ENCODE data around the gene ARHGEF33.

ARHGEF33 gene

DNA sequence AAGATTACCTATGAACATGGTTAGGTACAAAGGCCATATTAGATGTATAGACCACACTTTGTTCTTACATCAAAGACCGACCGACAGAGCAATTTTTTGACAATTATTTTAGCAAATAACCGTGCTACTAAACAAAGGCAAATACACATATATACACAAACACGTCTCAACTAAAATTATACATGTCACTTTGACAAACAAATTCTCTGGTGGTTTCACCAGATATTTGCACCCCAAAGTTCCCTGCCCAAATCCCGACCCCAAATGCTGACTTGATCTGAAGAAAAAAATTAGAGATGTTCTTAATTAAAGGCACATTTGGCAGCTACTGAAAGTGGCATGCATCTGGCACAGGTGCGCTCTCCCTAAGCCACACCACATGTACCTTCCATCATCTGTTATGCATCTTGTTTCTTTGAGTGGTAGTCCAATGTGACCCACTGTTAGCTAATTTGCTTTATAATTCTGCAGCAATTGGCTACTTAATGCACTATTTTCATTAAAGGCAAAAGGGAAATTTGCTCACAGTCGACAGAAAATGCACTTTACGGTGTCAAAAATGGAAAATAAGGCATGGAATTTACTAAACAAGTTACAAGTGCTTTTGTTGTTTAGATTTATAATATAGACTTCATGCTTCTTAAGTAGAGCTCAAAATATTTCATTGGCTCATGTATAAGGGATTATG, 92.1 kb downstream of the ARHGEF33 start:
- TF ChIP-seq, protein P1, sequence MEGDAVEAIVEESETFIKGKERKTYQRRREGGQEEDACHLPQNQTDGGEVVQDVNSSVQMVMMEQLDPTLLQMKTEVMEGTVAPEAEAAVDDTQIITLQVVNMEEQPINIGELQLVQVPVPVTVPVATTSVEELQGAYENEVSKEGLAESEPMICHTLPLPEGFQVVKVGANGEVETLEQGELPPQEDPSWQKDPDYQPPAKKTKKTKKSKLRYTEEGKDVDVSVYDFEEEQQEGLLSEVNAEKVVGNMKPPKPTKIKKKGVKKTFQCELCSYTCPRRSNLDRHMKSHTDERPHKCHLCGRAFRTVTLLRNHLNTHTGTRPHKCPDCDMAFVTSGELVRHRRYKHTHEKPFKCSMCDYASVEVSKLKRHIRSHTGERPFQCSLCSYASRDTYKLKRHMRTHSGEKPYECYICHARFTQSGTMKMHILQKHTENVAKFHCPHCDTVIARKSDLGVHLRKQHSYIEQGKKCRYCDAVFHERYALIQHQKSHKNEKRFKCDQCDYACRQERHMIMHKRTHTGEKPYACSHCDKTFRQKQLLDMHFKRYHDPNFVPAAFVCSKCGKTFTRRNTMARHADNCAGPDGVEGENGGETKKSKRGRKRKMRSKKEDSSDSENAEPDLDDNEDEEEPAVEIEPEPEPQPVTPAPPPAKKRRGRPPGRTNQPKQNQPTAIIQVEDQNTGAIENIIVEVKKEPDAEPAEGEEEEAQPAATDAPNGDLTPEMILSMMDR (IDR thresholded peaks at IDR 0.05; ENCODE audit: borderline replicate concordance, control extremely low read depth, extremely low read depth, insufficient read depth, missing control alignments): no peak
- in situ Hi-C loops (cut with MboI; ENCODE audit: low sequenced_read_pairs, unreplicated experiment): no loop called here
- no peak for DNase-seq (ENCODE audit: low spot score)

DNA sequence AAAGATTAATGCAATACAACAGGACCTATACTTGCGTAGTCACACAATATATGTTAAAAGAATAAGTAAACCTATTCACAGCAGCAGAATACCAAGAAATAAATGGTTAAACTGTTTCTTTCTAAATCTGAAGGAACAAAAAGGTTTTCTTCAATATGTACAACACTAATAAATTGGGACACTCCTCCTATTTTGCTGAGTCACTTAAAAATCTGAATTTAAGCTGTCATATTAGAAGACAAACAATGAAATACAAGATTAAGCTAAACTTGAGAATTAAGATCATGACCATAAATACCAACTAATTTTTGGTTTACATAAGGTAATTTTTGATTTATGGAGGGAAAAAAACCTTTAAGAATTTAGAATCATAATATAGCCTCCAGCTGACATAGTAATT, 92.8 kb downstream of the ARHGEF33 start:
- in situ Hi-C loops (cut with MboI; ENCODE audit: low sequenced_read_pairs, unreplicated experiment): no loop called here
- TF ChIP-seq, protein P1 (IDR thresholded peaks at IDR 0.05; ENCODE audit: borderline replicate concordance, control extremely low read depth, extremely low read depth, insufficient read depth, missing control alignments): no peak
- no peak for DNase-seq (ENCODE audit: low spot score)

DNA sequence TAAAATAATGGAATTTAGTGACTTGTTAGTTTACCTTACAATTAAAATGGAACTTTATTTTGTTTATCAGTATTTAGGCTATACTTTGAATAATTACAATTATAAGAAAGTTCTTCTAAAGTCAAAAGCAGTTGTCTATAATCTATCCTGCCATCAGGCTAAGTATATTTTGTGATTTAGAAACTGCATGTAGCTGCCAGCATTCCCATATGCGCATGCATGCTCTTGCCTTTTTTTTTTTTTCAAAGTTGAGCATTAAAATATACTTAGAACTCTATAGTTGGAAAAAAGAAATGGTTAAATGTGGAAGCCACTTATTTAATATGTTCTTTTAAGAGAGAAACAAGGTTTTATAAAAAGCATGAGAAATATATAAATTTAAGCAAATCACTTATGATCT, 99.0 kb downstream of the ARHGEF33 start:
- TF ChIP-seq, protein P1 (IDR thresholded peaks at IDR 0.05; ENCODE audit: borderline replicate concordance, control extremely low read depth, extremely low read depth, insufficient read depth, missing control alignments): no peak
- in situ Hi-C loops (cut with MboI; ENCODE audit: low sequenced_read_pairs, unreplicated experiment): no loop called here
- DNase-seq (ENCODE audit: low spot score): no peak

DNA sequence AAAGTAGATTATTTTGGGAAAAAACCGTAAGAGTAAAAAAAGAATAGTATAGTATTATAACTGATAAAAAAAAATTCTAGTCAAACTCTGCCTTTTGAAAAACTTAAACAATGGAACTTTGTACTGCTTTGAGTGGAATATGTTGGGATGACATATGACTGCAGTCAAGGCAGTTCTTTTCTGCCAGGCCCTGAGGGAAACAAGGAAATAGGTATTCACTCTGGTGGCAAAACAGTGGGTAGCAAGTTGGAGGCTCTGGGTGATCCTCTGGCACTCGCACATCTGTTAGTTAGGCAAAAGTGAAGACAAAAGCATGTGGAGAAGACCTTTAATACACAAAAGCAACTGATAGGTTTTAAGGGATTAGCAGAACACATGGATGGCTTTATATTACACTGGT, 102.2 kb downstream of the ARHGEF33 start:
- TF ChIP-seq, protein P1 (IDR thresholded peaks at IDR 0.05; ENCODE audit: borderline replicate concordance, control extremely low read depth, extremely low read depth, insufficient read depth, missing control alignments): no peak
- in situ Hi-C loops (cut with MboI; ENCODE audit: low sequenced_read_pairs, unreplicated experiment): no loop called here
- no peak for DNase-seq (ENCODE audit: low spot score)

DNA sequence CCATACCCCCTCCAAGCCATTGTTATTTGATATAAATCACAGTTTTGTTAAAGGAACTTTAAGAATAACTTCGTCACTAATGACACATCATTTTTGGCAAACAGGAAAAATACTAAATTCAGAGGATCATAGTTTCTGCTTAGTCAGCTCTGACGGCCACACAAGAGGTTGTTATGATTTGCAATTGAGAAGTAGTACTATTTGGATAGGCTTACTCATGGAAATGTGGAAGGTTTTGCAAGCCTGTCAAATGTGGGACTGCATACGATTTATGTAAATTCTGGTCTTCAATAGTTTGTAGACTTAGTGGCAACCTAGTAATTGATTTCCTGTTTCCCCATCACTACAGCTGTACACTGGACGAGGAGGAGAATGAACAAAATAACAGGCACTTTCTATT, 108.1 kb downstream of the ARHGEF33 start:
- in situ Hi-C loops (cut with MboI; ENCODE audit: low sequenced_read_pairs, unreplicated experiment): no loop called here
- DNase-seq (ENCODE audit: low spot score): no peak
- TF ChIP-seq, protein P1 (IDR thresholded peaks at IDR 0.05; ENCODE audit: borderline replicate concordance, control extremely low read depth, extremely low read depth, insufficient read depth, missing control alignments): no peak

DNA sequence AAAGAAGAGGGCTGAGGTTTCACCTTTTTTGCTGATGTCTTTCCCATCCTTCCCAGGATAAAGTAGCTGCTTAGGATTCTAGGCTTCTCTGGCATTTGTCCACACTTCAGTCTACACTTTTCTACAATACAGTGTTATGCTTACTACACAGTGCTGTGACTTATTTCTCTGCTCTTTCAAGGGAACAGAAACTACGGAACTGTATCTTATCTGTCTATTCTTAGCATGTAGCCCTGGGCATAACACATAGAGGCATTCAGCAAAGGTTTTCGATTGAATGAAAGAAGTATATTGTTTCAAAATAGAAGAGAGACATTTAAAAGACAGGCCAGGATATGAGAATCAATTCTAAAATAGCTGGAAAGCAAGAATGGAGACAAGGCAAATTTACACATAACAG, 110.9 kb downstream of the ARHGEF33 start:
- DNase-seq (ENCODE audit: low spot score): no peak
- TF ChIP-seq, protein P1 (IDR thresholded peaks at IDR 0.05; ENCODE audit: borderline replicate concordance, control extremely low read depth, extremely low read depth, insufficient read depth, missing control alignments): no peak
- in situ Hi-C loops (cut with MboI; ENCODE audit: low sequenced_read_pairs, unreplicated experiment): no loop called here

Measured in GM13976 (cell line).